ENCODE measurements around the gene TINAGL1. TPM values are rescaled to one million over a fixed set of nuclear protein-coding genes. Genes with fewer than 3 reads are reported as not detected.

TINAGL1 gene
- total RNA-seq, 6 experiments from 2014 or later: 10.1 to 40.4 (median 30.2) TPM

GRCh38 chr1:31570228-31570627, 6.1 kb upstream of the TINAGL1 start:
- TF ChIP-seq POLR2A (IDR thresholded peaks at IDR 0.05): no peak
- no peak for TF ChIP-seq CTCF (IDR thresholded peaks at IDR 0.05)
- Histone ChIP-seq H3K36me3 (no peaks in the 10 kb centered on the region), H3K27ac (no peak overlapping the region), H3K9me3 (no peaks in the 10 kb centered on the region), H3K4me3 (no peak overlapping the region), H3K27me3 (no peaks in the 10 kb centered on the region), H3K4me1 (peaks cover 0 to 2% (median 0%) of the 10 kb centered on the region in 4 donors)
- intact Hi-C loops (cut with DNase I): no loop called here
- ATAC-seq: no peak
- WGBS (ENCODE audit: insufficient coverage, low coverage, low lambda C conversion rate, missing lambda C conversion rate): 75% methylated on average over 5 of the region's 11 CpGs
- no peak for DNase-seq

GRCh38 chr1:31570906-31571305, 5.4 kb upstream of the TINAGL1 start:
- Histone ChIP-seq H3K27ac (no peak overlapping the region), H3K36me3 (no peaks in the 10 kb centered on the region), H3K9me3 (no peaks in the 10 kb centered on the region), H3K4me3 (no peak overlapping the region), H3K4me1 (peaks cover 0 to 8% (median 2%) of the 10 kb centered on the region in 4 donors), H3K27me3 (no peaks in the 10 kb centered on the region)
- no peak for ATAC-seq
- intact Hi-C loops (cut with DNase I): no loop called here
- no peak for DNase-seq
- 75% methylated on average over 1 of the region's 1 CpG for WGBS (ENCODE audit: insufficient coverage, low coverage, low lambda C conversion rate, missing lambda C conversion rate)
- no peak for TF ChIP-seq POLR2A (IDR thresholded peaks at IDR 0.05)
- no peak for TF ChIP-seq CTCF (IDR thresholded peaks at IDR 0.05)

GRCh38 chr1:31571340-31572295, 4.7 kb upstream of the TINAGL1 start:
- no peak for DNase-seq
- H3K36me3 ChIP-seq: no peaks in the 10 kb centered on the region

More at GRCh38 chr1:31571340-31572295, 4.7 kb upstream of the TINAGL1 start:
- Histone ChIP-seq H3K27me3 (no peaks in the 10 kb centered on the region), H3K4me1 (peaks cover 0 to 8% (median 2%) of the 10 kb centered on the region in 4 donors), H3K9me3 (no peaks in the 10 kb centered on the region), H3K27ac (no peak overlapping the region), H3K4me3 (no peak overlapping the region)
- ATAC-seq: no peak
- 77% methylated on average over 10 of the region's 14 CpGs for WGBS (ENCODE audit: insufficient coverage, low coverage, low lambda C conversion rate, missing lambda C conversion rate)
- intact Hi-C loops (cut with DNase I): no loop called here
- TF ChIP-seq POLR2A (IDR thresholded peaks at IDR 0.05) (no peak), CTCF (IDR thresholded peaks at IDR 0.05) (no peak)

All from right lobe of liver (tissue), 6 donors.